T-helper 1 cell treated with Interleukin-12 subunit alpha and Interleukin-12 subunit beta and Interleukin-4 antibody, amounts not matched to agents 30 μg/mL and 1 μg/mL, for 36 hours (primary cell): ENCODE data around the gene ZNF747.
A peak's percentile ranks its signal among the peaks of the same experiment; 100 is the strongest.
"Not testable (repeated sequence)": the region's sequence is repeated elsewhere in the genome, so short reads cannot be mapped to it uniquely, and the experiment has no call there.

Experiments
- H3K27ac Mint-ChIP-seq: one replicate; pipeline ENCODE4 v1.8.0; 2021; ENCODE audit warnings: mild to moderate bottlenecking, mixed read lengths
- H3K27me3 Mint-ChIP-seq: one replicate; pipeline ENCODE4 v1.8.0; 2021; ENCODE audit warnings: low read depth, mixed read lengths
- H3K36me3 Mint-ChIP-seq: one replicate; pipeline ENCODE4 v1.8.0; 2021; ENCODE audit warnings: low read depth, mixed read lengths
- H3K4me1 Mint-ChIP-seq: one replicate; pipeline ENCODE4 v1.8.0; 2021; ENCODE audit warnings: low read depth, mixed read lengths
- H3K4me3 Mint-ChIP-seq: one replicate; pipeline ENCODE4 v1.8.0; 2021; ENCODE audit warnings: mild to moderate bottlenecking, moderate library complexity, mixed read lengths
- H3K9me3 Mint-ChIP-seq: one replicate; pipeline ENCODE4 v1.8.0; 2021; ENCODE audit warnings: mixed read lengths

Gene ZNF747

DNA sequence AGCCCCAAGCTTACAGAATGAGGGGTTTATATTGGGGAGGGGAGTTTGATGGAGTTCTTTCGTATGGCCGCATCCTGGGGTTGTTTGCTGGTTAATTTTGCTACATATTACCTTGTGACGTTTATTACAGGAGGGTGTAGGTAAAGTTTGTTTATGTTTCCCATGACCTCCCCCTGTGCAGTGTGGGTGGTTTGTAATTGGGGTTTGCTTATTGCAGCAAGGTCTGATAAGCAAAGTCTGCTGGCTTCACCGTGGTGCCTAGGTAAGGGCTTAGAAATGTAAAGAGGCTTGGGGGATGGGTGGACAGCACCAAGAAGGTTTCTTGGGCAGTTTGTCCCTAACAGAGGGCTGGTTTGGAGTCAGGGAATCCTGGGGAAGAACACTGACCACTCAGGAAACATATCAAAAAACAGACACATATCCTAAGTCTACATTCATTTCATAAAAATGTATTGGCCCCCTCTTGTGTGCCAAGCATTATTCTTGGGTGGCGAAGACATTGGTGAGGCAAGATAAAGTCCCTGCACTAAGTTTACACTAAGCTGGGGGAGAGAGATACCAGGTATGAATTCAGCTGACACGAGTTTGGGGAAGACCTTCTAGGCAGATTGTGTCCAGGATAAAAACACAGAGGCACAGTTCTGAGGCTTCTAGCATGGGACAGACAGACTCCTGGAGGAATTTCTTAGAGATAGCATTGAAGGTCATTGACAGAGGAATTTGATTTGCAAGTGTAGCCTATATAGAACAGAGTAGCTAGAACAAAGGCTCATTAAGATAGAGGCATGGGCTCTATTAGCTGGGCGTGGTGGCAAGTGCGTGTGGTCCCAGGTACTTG is 14.0 kb upstream of the ZNF747 start:
- peaks cover 38% of the 10 kb centered on the region for H3K4me1 Mint-ChIP-seq
- H3K27me3 Mint-ChIP-seq, result no peaks in the 10 kb centered on the region
- H3K27ac Mint-ChIP-seq, result no peak overlapping the region
- H3K9me3 Mint-ChIP-seq, result no peaks in the 10 kb centered on the region
- H3K36me3 Mint-ChIP-seq, result peaks cover 11% of the 10 kb centered on the region
- H3K4me3 Mint-ChIP-seq, result no peak overlapping the region

DNA sequence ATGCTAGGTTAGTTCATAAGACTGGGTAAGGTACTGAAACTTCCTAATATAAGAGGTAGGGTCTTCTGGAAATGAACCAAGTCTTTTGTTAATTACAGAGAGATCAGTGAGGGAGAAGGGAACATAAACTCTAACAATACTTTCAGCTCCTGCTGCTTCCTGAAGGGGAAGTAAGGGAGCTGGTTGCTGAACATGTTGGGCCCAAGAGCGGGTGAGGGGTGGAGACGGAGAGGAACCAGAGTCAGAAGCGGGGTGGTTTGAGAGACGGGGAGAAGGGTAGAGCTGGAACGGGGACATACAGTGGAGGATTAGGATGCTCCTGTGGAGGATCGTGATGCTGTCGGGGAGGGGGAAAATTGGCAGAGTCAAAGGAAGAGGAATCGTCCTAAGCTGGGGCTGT is 11.5 kb upstream of the ZNF747 start:
- no peaks in the 10 kb centered on the region for H3K9me3 Mint-ChIP-seq
- H3K4me1 Mint-ChIP-seq, result peaks cover 16% of the 10 kb centered on the region
- H3K27ac Mint-ChIP-seq, result peak overlapping the region; percentile 2
- no peaks in the 10 kb centered on the region for H3K36me3 Mint-ChIP-seq
- H3K27me3 Mint-ChIP-seq, result no peaks in the 10 kb centered on the region
- H3K4me3 Mint-ChIP-seq, result no peak overlapping the region

DNA sequence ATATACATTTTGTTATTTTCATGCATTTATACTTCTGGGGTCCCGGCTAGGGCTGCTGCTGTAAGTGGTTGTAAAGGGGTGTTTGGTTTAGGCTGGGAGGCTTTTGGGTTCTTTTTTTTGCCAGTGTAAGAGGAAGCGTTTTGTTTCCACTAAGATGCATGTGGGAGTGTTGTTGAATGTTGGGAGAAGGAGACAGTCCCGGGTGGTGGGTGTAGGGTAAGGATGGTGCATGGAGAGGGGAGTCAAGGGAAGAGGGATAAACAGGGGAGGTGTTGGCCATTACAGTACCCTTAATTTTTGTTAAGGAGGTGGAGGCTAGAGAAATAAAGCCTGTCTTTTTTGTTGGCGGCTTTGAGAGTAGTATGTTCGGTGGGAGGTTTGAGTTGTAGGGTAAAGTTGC is 8.4 kb upstream of the ZNF747 start:
- H3K27ac Mint-ChIP-seq, result no peak overlapping the region
- peaks cover 5% of the 10 kb centered on the region for H3K4me1 Mint-ChIP-seq
- H3K36me3 Mint-ChIP-seq, result peaks cover 4% of the 10 kb centered on the region
- no peaks in the 10 kb centered on the region for H3K9me3 Mint-ChIP-seq
- no peak overlapping the region for H3K4me3 Mint-ChIP-seq
- no peaks in the 10 kb centered on the region for H3K27me3 Mint-ChIP-seq

DNA sequence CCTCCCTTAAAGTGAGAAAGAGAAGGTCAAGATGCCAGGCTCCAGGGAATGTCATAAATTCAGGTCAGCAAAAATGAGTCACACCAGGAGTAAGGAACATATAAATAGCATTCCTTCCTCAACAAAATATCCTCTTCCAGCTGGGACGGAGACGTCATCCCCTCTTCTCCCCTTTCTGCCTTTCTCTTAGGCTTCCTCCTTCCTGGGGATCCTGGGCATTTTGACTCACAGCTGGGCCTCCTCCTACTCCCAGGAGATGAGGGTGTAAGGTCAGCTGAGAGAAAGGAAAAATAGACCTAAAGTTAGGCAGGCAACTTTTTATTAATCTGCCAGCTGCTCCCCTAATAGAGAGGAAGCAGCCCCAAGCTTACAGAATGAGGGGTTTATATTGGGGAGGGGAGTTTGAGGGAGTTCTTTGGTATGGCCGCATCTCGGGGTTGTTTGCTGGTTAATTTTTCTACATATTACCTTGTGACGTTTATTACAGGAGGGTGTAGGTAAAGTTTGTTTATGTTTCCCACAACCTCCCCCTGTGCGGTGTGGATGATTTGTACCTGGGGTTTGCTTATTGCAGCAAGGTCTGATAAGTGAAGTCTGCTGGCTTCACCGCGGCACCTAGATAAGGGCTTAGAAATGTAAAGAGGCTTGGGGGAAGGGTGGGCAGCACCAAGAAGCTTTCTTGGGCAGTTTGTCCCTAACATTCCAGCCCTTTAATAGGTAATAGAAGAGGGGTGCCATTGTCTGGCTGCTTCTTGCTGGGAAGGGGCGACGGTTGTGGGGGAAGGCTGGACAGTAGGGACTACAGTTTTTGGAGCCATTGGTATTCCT is 7.1 kb upstream of the ZNF747 start:
- Mint-ChIP-seq H3K4me3 (no peak overlapping the region), H3K9me3 (no peaks in the 10 kb centered on the region), H3K27me3 (no peaks in the 10 kb centered on the region), H3K36me3 (peaks cover 4% of the 10 kb centered on the region), H3K27ac (no peak overlapping the region), H3K4me1 (peaks cover 10% of the 10 kb centered on the region)

DNA sequence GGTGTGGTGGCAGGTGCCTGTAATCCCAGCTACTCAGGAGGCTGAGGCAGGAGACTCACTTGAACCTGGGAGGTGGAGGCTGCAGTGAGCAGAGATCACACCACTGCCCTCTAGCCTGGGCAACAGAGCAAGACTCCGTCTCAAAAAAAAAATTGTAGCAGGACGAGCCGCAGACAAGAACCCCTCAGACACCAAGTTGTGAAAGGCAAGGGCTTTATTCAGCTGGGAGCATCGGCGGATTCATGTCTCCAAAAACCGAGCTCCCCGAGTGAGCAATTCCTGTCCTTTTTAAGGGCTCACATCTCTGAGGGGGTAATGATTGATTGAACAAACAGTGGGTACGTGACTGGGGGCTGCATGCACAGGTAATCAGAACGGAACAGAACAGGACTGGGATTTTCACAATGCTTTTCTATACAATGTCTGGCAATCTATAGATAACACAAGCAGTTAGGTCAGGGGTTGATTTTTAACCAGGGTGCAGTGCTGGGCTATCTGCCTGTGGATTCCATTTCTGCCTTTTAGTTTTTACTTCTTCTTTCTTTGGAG is 6.3 kb upstream of the ZNF747 start:
- H3K36me3 Mint-ChIP-seq, H3K27ac Mint-ChIP-seq, H3K9me3 Mint-ChIP-seq, H3K4me3 Mint-ChIP-seq, H3K27me3 Mint-ChIP-seq: not testable (repeated sequence)
- peaks cover 12% of the 10 kb centered on the region for H3K4me1 Mint-ChIP-seq

DNA sequence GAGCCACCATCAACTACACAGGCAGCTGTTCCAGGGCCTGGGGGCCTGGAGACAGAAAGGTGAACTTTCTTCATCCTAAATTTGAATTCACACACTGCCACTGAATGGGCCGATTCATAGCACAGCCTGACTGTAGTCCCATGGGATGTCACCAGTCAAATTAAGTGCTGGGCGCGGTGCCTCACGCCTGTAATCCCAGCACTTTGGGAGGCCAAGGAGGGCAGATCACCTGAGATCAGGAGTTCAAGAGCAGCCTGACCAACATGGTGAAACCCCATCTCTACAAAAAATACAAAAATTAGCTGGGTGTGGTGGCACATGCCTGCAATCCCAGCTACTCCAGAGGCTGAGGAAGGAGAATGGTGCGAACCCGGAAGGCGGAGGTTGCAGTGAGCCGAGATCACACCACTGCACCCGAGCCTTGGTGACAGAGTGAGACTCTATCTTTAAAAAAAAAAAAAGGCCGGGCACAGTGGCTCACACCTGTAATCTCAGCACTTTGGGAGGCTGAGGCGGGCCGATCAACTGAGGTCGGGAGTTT is 5.4 kb upstream of the ZNF747 start:
- H3K4me1 Mint-ChIP-seq, result peaks cover 17% of the 10 kb centered on the region
- H3K9me3 Mint-ChIP-seq, H3K36me3 Mint-ChIP-seq, H3K27ac Mint-ChIP-seq, H3K4me3 Mint-ChIP-seq, H3K27me3 Mint-ChIP-seq: not testable (repeated sequence)

DNA sequence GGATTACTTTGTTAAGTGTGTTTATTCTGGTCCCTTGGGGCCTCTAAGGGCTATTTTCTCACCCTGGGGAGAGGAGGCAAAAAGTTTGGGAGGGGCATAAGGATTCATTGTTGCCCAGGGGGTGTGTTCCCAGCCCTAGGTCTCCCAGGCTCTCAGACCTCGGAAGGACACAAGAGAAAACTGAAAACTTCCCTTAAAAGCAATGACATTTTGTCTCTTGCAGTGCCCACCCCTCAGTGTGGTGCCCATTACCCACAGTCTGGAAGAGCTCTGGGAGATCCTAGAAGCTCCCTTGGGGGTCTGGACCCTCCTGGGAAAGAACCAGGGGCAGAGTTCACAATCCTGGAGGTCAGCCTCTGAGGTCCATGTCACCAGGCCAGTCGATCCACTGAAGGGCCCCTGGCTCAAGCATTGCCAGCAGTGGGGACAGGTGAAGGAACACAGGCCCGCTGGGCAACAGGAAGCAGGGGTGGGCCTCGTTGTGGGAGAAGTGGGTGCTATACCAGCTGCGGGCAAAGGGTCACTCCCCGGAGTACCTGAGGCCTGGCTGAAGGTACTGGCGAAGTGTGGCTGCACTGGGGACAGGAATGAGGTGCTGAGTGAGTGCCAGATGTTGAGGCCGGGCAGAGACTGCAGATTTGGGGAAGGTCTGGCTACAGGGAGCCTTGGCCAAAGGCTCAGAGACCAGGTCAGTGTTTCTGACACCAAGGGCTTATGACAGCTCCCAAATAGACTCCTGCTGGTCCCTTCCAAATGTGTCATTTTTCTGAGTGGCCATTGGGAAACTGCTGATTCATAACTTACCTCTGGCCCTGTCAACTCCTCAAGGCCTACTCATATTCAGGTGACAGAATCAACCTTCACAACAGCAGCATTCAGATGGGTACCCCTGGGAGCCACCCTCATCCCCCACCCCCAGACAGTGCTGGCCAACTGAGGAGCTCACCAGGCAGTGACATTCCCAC is 4.6 kb upstream of the ZNF747 start:
- H3K36me3 Mint-ChIP-seq, result peaks cover 8% of the 10 kb centered on the region
- no peaks in the 10 kb centered on the region for H3K9me3 Mint-ChIP-seq
- H3K4me1 Mint-ChIP-seq, result peaks cover 20% of the 10 kb centered on the region
- H3K4me3 Mint-ChIP-seq, result no peak overlapping the region
- H3K27me3 Mint-ChIP-seq, result no peaks in the 10 kb centered on the region
- H3K27ac Mint-ChIP-seq, result no peak overlapping the region

DNA sequence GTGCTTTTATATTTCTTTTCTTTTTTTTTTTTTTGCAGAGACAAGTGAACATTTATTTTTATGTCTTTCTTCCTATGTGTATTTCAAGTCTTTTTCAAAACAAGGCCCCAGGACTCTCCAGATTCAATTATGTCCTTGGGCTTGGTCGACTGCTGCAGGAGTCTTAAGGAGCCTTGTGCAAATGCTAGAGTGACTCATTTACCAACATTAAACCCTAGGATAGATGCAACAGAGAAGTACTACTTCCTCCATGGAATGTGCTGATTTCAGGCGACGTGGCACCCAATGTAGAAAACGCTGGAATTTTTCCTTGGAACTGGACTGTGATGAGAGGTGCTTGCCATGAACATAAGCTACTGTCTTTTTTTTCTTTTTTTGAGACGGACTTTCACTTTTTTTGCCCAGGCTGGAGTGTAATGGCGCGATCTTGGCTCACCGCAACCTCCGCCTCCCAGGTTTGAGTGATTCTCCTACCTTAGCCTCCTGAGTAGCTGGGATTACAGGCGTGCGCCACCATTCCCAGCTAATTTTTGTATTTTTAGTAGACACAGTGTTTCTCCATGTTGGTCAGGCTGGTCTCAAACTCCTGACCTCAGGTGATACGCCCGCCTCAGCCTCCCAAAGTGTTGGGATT is 1.9 kb upstream of the ZNF747 start:
- H3K9me3 Mint-ChIP-seq, H3K27me3 Mint-ChIP-seq: not testable (repeated sequence)
- Mint-ChIP-seq H3K4me1 (peaks cover 24% of the 10 kb centered on the region), H3K36me3 (peaks cover 12% of the 10 kb centered on the region), H3K4me3 (peak overlapping the region; percentile 96), H3K27ac (peak overlapping the region; percentile 99)

DNA sequence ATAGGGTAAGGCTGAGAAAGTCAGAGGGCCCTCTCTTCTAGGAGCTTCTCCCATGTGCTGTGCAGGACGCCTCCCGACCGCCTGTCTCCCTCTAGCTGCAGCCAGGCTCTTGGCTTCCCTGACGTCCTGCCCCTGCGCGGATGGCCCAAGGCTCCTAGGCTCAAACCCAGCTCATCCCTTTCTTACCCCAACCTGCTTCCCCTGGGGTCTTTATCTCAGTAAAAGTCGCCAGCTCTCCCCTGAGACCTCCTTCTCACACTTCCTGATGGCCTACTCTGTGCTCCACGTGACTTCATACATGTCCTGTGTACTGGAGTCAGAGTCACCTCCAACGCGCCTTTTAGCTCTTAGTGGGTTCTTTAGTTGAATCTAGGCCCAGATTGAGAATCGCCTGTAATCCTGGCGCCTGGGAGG is 1.1 kb upstream of the ZNF747 start:
- Mint-ChIP-seq H3K27me3 (no peaks in the 10 kb centered on the region), H3K9me3 (no peaks in the 10 kb centered on the region), H3K4me3 (peak overlapping the region; percentile 96), H3K27ac (peak overlapping the region; percentile 99), H3K36me3 (peaks cover 18% of the 10 kb centered on the region), H3K4me1 (peaks cover 26% of the 10 kb centered on the region)

DNA sequence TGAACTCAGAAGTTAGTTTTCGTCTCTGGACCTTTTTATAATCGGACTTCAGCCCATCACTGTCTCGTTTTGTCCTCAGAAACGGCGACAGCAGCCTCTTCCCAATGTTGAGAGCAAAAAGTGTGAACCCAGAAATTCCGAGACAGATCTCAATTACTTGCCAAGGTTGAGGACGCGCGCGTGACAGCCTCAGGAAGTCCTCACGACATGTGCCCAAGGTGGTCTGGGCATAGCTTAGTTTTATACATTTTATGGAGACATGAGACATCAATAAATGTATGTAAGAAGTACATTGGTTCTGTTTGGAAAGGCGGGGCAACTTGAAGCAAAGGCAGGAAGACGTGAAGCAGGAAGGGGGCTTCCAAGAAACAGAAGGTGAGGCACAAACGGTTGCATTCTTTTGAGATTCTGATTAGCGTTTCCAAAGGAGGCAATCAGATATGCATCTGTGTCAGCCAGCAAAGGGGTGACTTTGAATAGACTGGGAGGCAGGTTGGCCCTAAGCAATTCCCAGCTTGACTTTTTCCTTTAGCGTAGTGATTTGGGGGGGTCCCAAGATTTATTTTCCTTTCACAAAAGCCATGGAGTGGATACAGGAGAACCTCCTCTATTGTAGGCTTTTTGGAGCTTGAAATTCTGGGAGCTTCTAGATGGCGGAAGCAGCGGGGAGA is 583 bp upstream of the ZNF747 start:
- Mint-ChIP-seq H3K27me3 (no peaks in the 10 kb centered on the region), H3K36me3 (peaks cover 18% of the 10 kb centered on the region), H3K27ac (peak overlapping the region; percentile 99), H3K4me3 (peak overlapping the region; percentile 96), H3K9me3 (no peaks in the 10 kb centered on the region), H3K4me1 (peaks cover 27% of the 10 kb centered on the region)

DNA sequence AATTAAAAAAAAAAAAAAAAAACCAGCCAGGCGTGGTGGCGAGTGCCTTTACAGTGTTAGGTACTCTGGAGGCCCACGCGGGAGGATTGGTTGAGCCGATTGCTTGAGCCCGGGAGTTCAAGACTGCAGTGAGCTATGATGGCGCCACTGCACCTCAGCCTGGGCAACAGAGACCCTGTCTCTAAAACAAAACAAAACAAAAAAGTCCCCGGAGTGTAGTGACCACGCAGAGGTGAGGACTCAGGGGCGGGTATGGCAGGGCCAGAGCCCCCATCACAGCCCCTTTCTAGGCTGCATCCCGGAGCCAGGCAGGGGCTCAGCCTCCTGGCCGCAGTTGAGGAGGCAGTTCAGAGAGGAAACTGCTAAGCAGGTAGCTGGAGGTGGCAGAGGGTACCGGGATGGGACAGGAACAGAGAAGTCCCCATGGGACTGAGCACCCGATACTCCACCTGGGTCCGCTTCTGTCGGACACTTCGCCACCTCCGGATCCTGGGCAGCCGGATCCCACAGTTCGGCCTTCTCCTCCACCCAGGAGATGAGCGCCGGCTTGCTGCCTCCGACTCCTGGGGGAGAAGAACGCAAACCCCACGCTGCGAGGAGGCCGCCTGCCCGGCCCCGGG is 800 bp downstream of the ZNF747 start:
- H3K4me1 Mint-ChIP-seq, result peaks cover 32% of the 10 kb centered on the region
- H3K27ac Mint-ChIP-seq, result peak overlapping the region; percentile 87
- H3K4me3 Mint-ChIP-seq, result peak overlapping the region; percentile 96
- no peaks in the 10 kb centered on the region for H3K9me3 Mint-ChIP-seq
- peaks cover 17% of the 10 kb centered on the region for H3K36me3 Mint-ChIP-seq
- no peaks in the 10 kb centered on the region for H3K27me3 Mint-ChIP-seq

DNA sequence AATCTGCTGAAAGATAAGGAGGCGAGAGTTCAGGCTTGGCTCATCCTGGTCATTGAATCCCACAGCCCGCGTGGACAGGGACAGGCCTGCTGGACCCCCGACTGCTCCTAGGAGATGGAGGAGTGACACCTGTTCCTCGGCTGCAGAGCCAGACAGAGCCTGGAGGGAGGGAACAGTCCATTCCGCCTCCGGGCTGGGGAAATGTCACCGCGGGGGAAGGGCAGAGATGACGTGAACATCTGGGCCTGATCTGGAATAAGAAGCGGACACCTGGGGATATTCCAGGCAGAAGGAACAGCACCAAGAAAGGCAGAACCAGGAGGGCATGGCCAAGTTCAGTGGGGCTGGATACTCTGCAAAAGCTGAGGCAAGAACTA is 1.5 kb downstream of the ZNF747 start:
- Mint-ChIP-seq H3K27me3 (no peaks in the 10 kb centered on the region), H3K4me1 (peaks cover 36% of the 10 kb centered on the region), H3K4me3 (peak overlapping the region; percentile 79), H3K9me3 (no peaks in the 10 kb centered on the region), H3K36me3 (peaks cover 15% of the 10 kb centered on the region), H3K27ac (peak overlapping the region; percentile 70)
